ENCODE measurements around the gene ACAP3.

ACAP3 gene

DNA sequence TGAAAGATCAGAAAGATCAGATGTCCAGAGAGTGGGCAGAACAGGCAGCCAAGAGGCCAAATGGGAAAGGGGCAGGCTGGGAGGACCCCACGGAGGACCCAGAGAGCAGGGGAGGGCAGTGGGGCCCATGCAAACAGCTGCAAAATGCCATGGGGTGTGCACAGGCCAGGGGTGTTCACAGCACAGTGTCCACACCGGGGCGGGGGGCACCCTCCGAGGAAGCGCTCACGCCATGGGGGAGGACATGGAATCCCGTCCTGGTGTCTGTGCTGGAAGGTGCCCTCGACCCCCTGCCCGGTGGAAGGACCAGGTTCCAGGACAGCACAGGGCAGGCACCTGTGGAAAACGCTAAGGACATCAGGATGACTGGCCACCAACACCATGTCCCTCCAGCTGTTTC lies 15.2 kb upstream of the ACAP3 start:
- H3K9ac ChIP-seq (ENCODE audit: low read depth, low read length, poor library complexity): peak overlapping the region; percentile 60
- H3K18ac ChIP-seq (ENCODE audit: low read length): no peak overlapping the region
- no peak overlapping the region for H3K14ac ChIP-seq (ENCODE audit: low read length)
- H3K9me3 ChIP-seq (replicated peaks in 1 of 2; ENCODE audit: control insufficient read depth in 2 of 2, insufficient read depth in 1 of 2, low read depth in 1 of 2, low read length in 2 of 2): no peaks in the 10 kb centered on the region
- DNase-seq (ENCODE audit: low spot score): no peak
- H4K8ac ChIP-seq (ENCODE audit: low read depth, low read length): no peak overlapping the region
- H2AFZ ChIP-seq (ENCODE audit: low read length): no peak overlapping the region
- peak overlapping the region; percentile 35 for H2AK5ac ChIP-seq (ENCODE audit: low read depth, low read length)
- no peak overlapping the region for H2BK120ac ChIP-seq (ENCODE audit: low read depth, low read length)
- peaks cover 10 to 16% of the 10 kb centered on the region in 2 donors for H3K4me1 ChIP-seq (ENCODE audit: control insufficient read depth in 2 of 2, insufficient read depth in 1 of 2, low read depth in 1 of 2, low read length in 2 of 2)
- H3K4ac ChIP-seq (ENCODE audit: low read length): no peak overlapping the region
- no peak overlapping the region for H2BK15ac ChIP-seq (ENCODE audit: low read length)
- H4K91ac ChIP-seq (ENCODE audit: low read depth, low read length, poor library complexity): no peak overlapping the region
- H3K27ac ChIP-seq (replicated peaks; ENCODE audit: low read length): no peak overlapping the region
- peaks cover 26 to 69% of the 10 kb centered on the region in 2 donors for H3K36me3 ChIP-seq (replicated peaks in 1 of 2; ENCODE audit: control insufficient read depth in 2 of 2, insufficient read depth in 2 of 2, low read length in 2 of 2)
- H3K4me3 ChIP-seq (ENCODE audit: low read length in 2 of 2): peak overlapping the region in 1 of 2 donors; percentile 40
- H3K23ac ChIP-seq (ENCODE audit: low read depth, low read length, poor library complexity): no peak overlapping the region
- no peak overlapping the region for H2BK12ac ChIP-seq (ENCODE audit: low read length)
- no peak overlapping the region for H2BK5ac ChIP-seq (ENCODE audit: low read length)
- no peaks in the 10 kb centered on the region for H3K27me3 ChIP-seq (ENCODE audit: control insufficient read depth in 3 of 3, insufficient read depth in 3 of 3, low read depth in 1 of 3, low read length in 3 of 3)
- H3K4me2 ChIP-seq (ENCODE audit: insufficient read depth, low read length, poor library complexity, severe bottlenecking): no peak overlapping the region
- no CpG with 5 or more reads among the region's 10 CpGs for WGBS, 2 donors (ENCODE audit: extremely low coverage in 2 of 2, insufficient read length in 2 of 2, insufficient replicate concordance in 1 of 2)
- H3K79me1 ChIP-seq (ENCODE audit: low read depth, low read length): peaks cover 59% of the 10 kb centered on the region

DNA sequence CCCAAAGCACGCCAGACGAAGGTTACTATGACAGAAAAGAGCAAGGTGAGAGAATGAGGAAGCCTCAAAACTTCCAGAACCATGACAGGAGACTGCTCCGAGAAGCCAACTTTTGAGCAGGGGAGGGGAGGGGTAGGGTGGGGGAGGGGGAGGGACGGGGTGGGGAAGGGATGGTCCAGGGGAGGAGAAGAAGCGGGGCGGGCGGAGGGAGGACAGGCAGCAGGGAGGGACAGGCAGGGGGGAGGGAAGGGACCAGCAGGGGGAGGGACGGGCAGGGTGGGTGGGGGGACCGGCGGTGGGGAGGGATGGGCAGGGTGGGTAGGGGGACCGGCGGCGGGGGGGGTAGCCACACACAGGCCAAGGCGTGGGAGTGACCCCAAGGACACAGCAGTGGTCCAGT lies 14.7 kb upstream of the ACAP3 start:
- Histone ChIP-seq H2BK15ac (ENCODE audit: low read length) (no peak overlapping the region), H3K27me3 (ENCODE audit: control insufficient read depth in 3 of 3, insufficient read depth in 3 of 3, low read depth in 1 of 3, low read length in 3 of 3) (no peaks in the 10 kb centered on the region), H3K9me3 (replicated peaks in 1 of 2; ENCODE audit: control insufficient read depth in 2 of 2, insufficient read depth in 1 of 2, low read depth in 1 of 2, low read length in 2 of 2) (no peaks in the 10 kb centered on the region), H3K4me3 (ENCODE audit: low read length in 2 of 2) (no peak overlapping the region), H3K23ac (ENCODE audit: low read depth, low read length, poor library complexity) (no peak overlapping the region), H4K91ac (ENCODE audit: low read depth, low read length, poor library complexity) (no peak overlapping the region), H3K14ac (ENCODE audit: low read length) (no peak overlapping the region), H2BK5ac (ENCODE audit: low read length) (no peak overlapping the region), H3K4ac (ENCODE audit: low read length) (no peak overlapping the region), H3K4me2 (ENCODE audit: insufficient read depth, low read length, poor library complexity, severe bottlenecking) (no peak overlapping the region), H3K36me3 (replicated peaks in 1 of 2; ENCODE audit: control insufficient read depth in 2 of 2, insufficient read depth in 2 of 2, low read length in 2 of 2) (peaks cover 26 to 69% of the 10 kb centered on the region in 2 donors), H4K8ac (ENCODE audit: low read depth, low read length) (no peak overlapping the region), H2AK5ac (ENCODE audit: low read depth, low read length) (no peak overlapping the region), H3K4me1 (ENCODE audit: control insufficient read depth in 2 of 2, insufficient read depth in 1 of 2, low read depth in 1 of 2, low read length in 2 of 2) (peaks cover 10 to 16% of the 10 kb centered on the region in 2 donors), H2BK12ac (ENCODE audit: low read length) (no peak overlapping the region), H2BK120ac (ENCODE audit: low read depth, low read length) (no peak overlapping the region), H3K79me1 (ENCODE audit: low read depth, low read length) (peaks cover 61% of the 10 kb centered on the region), H2AFZ (ENCODE audit: low read length) (no peak overlapping the region), H3K27ac (replicated peaks; ENCODE audit: low read length) (no peak overlapping the region), H3K18ac (ENCODE audit: low read length) (no peak overlapping the region), H3K9ac (ENCODE audit: low read depth, low read length, poor library complexity) (no peak overlapping the region)
- WGBS, 2 donors (ENCODE audit: extremely low coverage in 2 of 2, insufficient read length in 2 of 2, insufficient replicate concordance in 1 of 2): no CpG with 5 or more reads among the region's 14 CpGs
- DNase-seq (ENCODE audit: low spot score): no peak

DNA sequence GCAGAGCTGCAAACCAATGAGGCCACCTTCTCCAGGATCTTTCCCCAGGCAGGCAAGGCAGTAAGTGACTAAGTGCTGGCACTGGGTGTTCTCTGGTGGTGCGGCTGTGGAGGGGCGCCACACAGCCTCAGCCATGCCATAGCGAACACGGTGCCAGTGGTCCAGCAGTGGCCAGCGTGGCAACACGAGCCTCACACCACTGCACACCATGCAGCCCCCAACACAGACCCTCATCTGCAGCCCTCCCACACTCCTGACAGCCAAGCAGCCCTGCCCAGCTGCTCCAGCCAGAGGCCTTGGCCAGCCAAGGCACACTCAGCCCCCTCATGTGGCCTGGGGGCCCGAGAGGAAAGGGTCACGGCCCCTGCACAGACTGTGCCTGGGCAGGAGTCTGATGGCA lies 13.7 kb upstream of the ACAP3 start:
- peaks cover 10 to 16% of the 10 kb centered on the region in 2 donors for H3K4me1 ChIP-seq (ENCODE audit: control insufficient read depth in 2 of 2, insufficient read depth in 1 of 2, low read depth in 1 of 2, low read length in 2 of 2)
- no peak overlapping the region for H2AFZ ChIP-seq (ENCODE audit: low read length)
- WGBS, 2 donors (ENCODE audit: extremely low coverage in 2 of 2, insufficient read length in 2 of 2, insufficient replicate concordance in 1 of 2): no CpG with 5 or more reads among the region's 8 CpGs

DNA sequence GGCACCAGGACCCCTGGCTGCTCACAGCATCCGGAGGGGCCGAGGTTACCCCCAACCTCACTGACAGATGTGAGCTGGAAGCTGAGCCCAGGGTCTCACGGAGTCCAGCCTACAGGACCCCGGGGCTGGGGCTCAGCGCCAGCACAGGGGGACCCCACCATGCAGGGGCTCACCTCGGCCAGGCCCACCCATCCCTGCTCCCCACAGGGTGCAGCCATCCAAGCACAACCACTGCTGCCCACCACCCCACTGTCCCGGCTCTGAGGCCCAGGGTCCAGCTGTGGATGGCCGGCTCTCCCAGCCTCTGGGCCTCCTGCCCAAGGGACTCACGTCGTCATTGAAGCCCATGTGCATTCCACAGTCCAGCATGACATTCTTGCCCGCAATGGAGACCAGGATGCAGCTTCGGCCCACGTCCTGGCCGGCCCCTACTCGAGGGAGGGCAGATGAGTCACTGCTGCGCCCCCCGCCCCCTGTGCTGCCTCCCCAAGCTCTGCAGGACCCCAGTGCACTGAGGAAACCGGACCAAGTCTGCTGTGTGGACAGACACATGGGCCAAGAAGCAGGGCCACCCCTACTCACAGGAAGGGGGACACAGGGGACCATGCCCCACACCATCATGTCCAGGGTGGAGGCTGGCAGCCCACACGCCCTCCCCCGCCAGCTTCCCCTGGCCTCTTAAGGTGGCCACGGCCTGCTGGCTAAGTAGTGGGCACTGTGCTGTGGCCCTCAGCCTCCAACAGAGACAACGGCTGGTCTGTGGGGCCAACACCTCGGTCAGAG lies 13.1 kb upstream of the ACAP3 start:
- Histone ChIP-seq H3K27me3 (ENCODE audit: control insufficient read depth in 3 of 3, insufficient read depth in 3 of 3, low read depth in 1 of 3, low read length in 3 of 3) (no peaks in the 10 kb centered on the region), H2BK120ac (ENCODE audit: low read depth, low read length) (no peak overlapping the region), H3K18ac (ENCODE audit: low read length) (no peak overlapping the region), H3K9me3 (replicated peaks in 1 of 2; ENCODE audit: control insufficient read depth in 2 of 2, insufficient read depth in 1 of 2, low read depth in 1 of 2, low read length in 2 of 2) (no peaks in the 10 kb centered on the region), H3K36me3 (replicated peaks in 1 of 2; ENCODE audit: control insufficient read depth in 2 of 2, insufficient read depth in 2 of 2, low read length in 2 of 2) (peaks cover 22 to 70% of the 10 kb centered on the region in 2 donors), H3K4ac (ENCODE audit: low read length) (no peak overlapping the region), H2BK12ac (ENCODE audit: low read length) (no peak overlapping the region), H2AFZ (ENCODE audit: low read length) (no peak overlapping the region), H3K4me2 (ENCODE audit: insufficient read depth, low read length, poor library complexity, severe bottlenecking) (no peak overlapping the region), H3K14ac (ENCODE audit: low read length) (no peak overlapping the region), H3K9ac (ENCODE audit: low read depth, low read length, poor library complexity) (peak overlapping the region; percentile 60), H2BK15ac (ENCODE audit: low read length) (no peak overlapping the region), H2BK5ac (ENCODE audit: low read length) (no peak overlapping the region), H3K4me1 (ENCODE audit: control insufficient read depth in 2 of 2, insufficient read depth in 1 of 2, low read depth in 1 of 2, low read length in 2 of 2) (peaks cover 13 to 16% of the 10 kb centered on the region in 2 donors), H2AK5ac (ENCODE audit: low read depth, low read length) (no peak overlapping the region), H4K91ac (ENCODE audit: low read depth, low read length, poor library complexity) (no peak overlapping the region), H3K27ac (replicated peaks; ENCODE audit: low read length) (no peak overlapping the region), H3K23ac (ENCODE audit: low read depth, low read length, poor library complexity) (peak overlapping the region; percentile 80), H4K8ac (ENCODE audit: low read depth, low read length) (no peak overlapping the region), H3K79me1 (ENCODE audit: low read depth, low read length) (peaks cover 59% of the 10 kb centered on the region), H3K4me3 (ENCODE audit: low read length in 2 of 2) (no peak overlapping the region)
- WGBS, 2 donors (ENCODE audit: extremely low coverage in 2 of 2, insufficient read length in 2 of 2, insufficient replicate concordance in 1 of 2): no CpG with 5 or more reads among the region's 23 CpGs
- no peak for DNase-seq (ENCODE audit: low spot score)

More for the DNA sequence above, 13.7 kb upstream of the ACAP3 start:
- no peak overlapping the region for H3K4me2 ChIP-seq (ENCODE audit: insufficient read depth, low read length, poor library complexity, severe bottlenecking)
- no peak overlapping the region for H2BK120ac ChIP-seq (ENCODE audit: low read depth, low read length)
- no peak overlapping the region for H3K27ac ChIP-seq (replicated peaks; ENCODE audit: low read length)
- peak overlapping the region; percentile 60 for H3K9ac ChIP-seq (ENCODE audit: low read depth, low read length, poor library complexity)
- H3K18ac ChIP-seq (ENCODE audit: low read length): no peak overlapping the region
- H3K4ac ChIP-seq (ENCODE audit: low read length): no peak overlapping the region
- no peak for DNase-seq (ENCODE audit: low spot score)
- no peak overlapping the region for H4K8ac ChIP-seq (ENCODE audit: low read depth, low read length)
- peak overlapping the region; percentile 80 for H3K23ac ChIP-seq (ENCODE audit: low read depth, low read length, poor library complexity)
- peaks cover 62% of the 10 kb centered on the region for H3K79me1 ChIP-seq (ENCODE audit: low read depth, low read length)
- peak overlapping the region; percentile 4 to 7 for H3K4me3 ChIP-seq (ENCODE audit: low read length in 2 of 2)
- H2AK5ac ChIP-seq (ENCODE audit: low read depth, low read length): no peak overlapping the region
- peak overlapping the region; percentile 94 for H2BK12ac ChIP-seq (ENCODE audit: low read length)
- H3K36me3 ChIP-seq (replicated peaks in 1 of 2; ENCODE audit: control insufficient read depth in 2 of 2, insufficient read depth in 2 of 2, low read length in 2 of 2): peaks cover 24 to 70% of the 10 kb centered on the region in 2 donors
- no peak overlapping the region for H4K91ac ChIP-seq (ENCODE audit: low read depth, low read length, poor library complexity)
- H2BK5ac ChIP-seq (ENCODE audit: low read length): peak overlapping the region; percentile 24
- H3K14ac ChIP-seq (ENCODE audit: low read length): no peak overlapping the region
- H2BK15ac ChIP-seq (ENCODE audit: low read length): no peak overlapping the region
- H3K27me3 ChIP-seq (ENCODE audit: control insufficient read depth in 3 of 3, insufficient read depth in 3 of 3, low read depth in 1 of 3, low read length in 3 of 3): no peaks in the 10 kb centered on the region
- no peaks in the 10 kb centered on the region for H3K9me3 ChIP-seq (replicated peaks in 1 of 2; ENCODE audit: control insufficient read depth in 2 of 2, insufficient read depth in 1 of 2, low read depth in 1 of 2, low read length in 2 of 2)

Measured in neuronal stem cell (in vitro differentiated cells).